Liver (tissue), 9 donors: ENCODE measurements around the gene STK4. TPM values are rescaled to one million over a fixed set of nuclear protein-coding genes. Genes with fewer than 3 reads are reported as not detected.

Source experiments
- DNase-seq: peaks from one replicate; pipeline ENCODE4 v3.0.0-alpha.2; 2017; ENCODE audit warnings: low spot score
- H3K27ac ChIP-seq, 2 donors: one replicate each; pipeline ENCODE4 v1.7.0; 2013; ENCODE audit warnings: inconsistent platforms in 2 of 2, low read length in 2 of 2, control low read depth in 1 of 2, low read depth in 1 of 2, mild to moderate bottlenecking in 1 of 2
- H3K27me3 ChIP-seq, 4 donors: one replicate each; pipeline versions ENCODE4 v1.6.1 to v1.7.0; 2013; ENCODE audit warnings: low read length in 3 of 4, inconsistent platforms in 1 of 4, mild to moderate bottlenecking in 1 of 4, moderate library complexity in 1 of 4; ENCODE audit not compliant: control insufficient read depth in 4 of 4, insufficient read depth in 4 of 4
- H3K36me3 ChIP-seq, 4 donors: one replicate each; pipeline versions ENCODE4 v1.6.1 to v1.7.0; 2013; ENCODE audit warnings: low read length in 3 of 4, mild to moderate bottlenecking in 3 of 4, low read depth in 1 of 4, moderate library complexity in 1 of 4; ENCODE audit not compliant: control insufficient read depth in 4 of 4, insufficient read depth in 3 of 4
- H3K4me1 ChIP-seq, 4 donors: one replicate each; pipeline versions ENCODE4 v1.6.1 to v1.7.0; 2013; ENCODE audit warnings: low read length in 3 of 4, mild to moderate bottlenecking in 3 of 4, moderate library complexity in 1 of 4; ENCODE audit not compliant: control insufficient read depth in 4 of 4, insufficient read depth in 4 of 4
- H3K4me3 ChIP-seq, 3 donors: one replicate each; pipeline versions ENCODE4 v1.6.1 to v1.7.0; 2013; ENCODE audit warnings: low read length in 3 of 3, control low read depth in 1 of 3, low read depth in 1 of 3, mild to moderate bottlenecking in 1 of 3
- H3K9ac ChIP-seq, 2 donors: one replicate each; pipeline ENCODE4 v1.7.0; 2013; ENCODE audit warnings: low read length in 2 of 2, mild to moderate bottlenecking in 2 of 2, moderate library complexity in 2 of 2, control low read depth in 1 of 2, low read depth in 1 of 2
- H3K9me3 ChIP-seq, 4 donors: one replicate each; pipeline versions ENCODE4 v1.6.1 to v1.7.0; 2013; ENCODE audit warnings: low read length in 3 of 4; ENCODE audit not compliant: control insufficient read depth in 4 of 4
- ATF3 ChIP-seq: IDR thresholded peaks from 2 replicates; pipeline ENCODE4 v1.6.1; 2016; ENCODE audit warnings: antibody characterized with exemption
- CTCF ChIP-seq: fragments of 150-350 bp; IDR thresholded peaks from 2 replicates; pipeline ENCODE4 v1.5.1; 2017; ENCODE audit warnings: improper control_type of control experiment, low read depth, low read length; ENCODE audit not compliant: missing input control
- EGR1 ChIP-seq, 2 donors: IDR thresholded peaks; 2 replicates each; pipeline ENCODE4 v1.6.1; 2016 to 2018; ENCODE audit warnings: antibody characterized with exemption in 2 of 2, low read depth in 2 of 2
- FOXA2 ChIP-seq: IDR thresholded peaks from 2 replicates; pipeline ENCODE4 v1.6.1; 2016; ENCODE audit warnings: antibody characterized with exemption
- GABPA ChIP-seq, 2 donors: IDR thresholded peaks in 1 of 2; conservative IDR thresholded peaks in 1 of 2; 2 replicates each; pipeline ENCODE4 v1.6.1; 2016; ENCODE audit warnings: antibody characterized with exemption in 2 of 2, mild to moderate bottlenecking in 1 of 2, moderate library complexity in 1 of 2
- HNF4A ChIP-seq, 2 donors: conservative IDR thresholded peaks; 2 replicates each; pipeline ENCODE4 v1.6.1; 2016; ENCODE audit warnings: antibody characterized with exemption in 2 of 2, mild to moderate bottlenecking in 2 of 2
- JUND ChIP-seq, 2 donors: IDR thresholded peaks; 2 replicates each; pipeline ENCODE4 v1.6.1; 2016; ENCODE audit warnings: antibody characterized with exemption in 2 of 2
- MAX ChIP-seq: IDR thresholded peaks from 2 replicates; pipeline ENCODE4 v1.6.1; 2016; ENCODE audit warnings: antibody characterized with exemption
- NR2F2 ChIP-seq: IDR thresholded peaks from 2 replicates; pipeline ENCODE4 v1.6.1; 2016; ENCODE audit warnings: antibody characterized with exemption
- RAD21 ChIP-seq, 2 donors: IDR thresholded peaks; 2 replicates each; pipeline ENCODE4 v1.6.1; 2016; ENCODE audit warnings: antibody characterized with exemption in 2 of 2, mild to moderate bottlenecking in 2 of 2
- REST ChIP-seq: IDR thresholded peaks from 2 replicates; pipeline ENCODE4 v1.6.1; 2016; ENCODE audit warnings: antibody characterized with exemption, mild to moderate bottlenecking
- RXRA ChIP-seq, 2 donors: IDR thresholded peaks; 2 replicates each; pipeline ENCODE4 v1.6.1; 2017 to 2018; ENCODE audit warnings: antibody characterized with exemption in 2 of 2, mild to moderate bottlenecking in 1 of 2
- SP1 ChIP-seq: IDR thresholded peaks from 2 replicates; pipeline ENCODE4 v1.6.1; 2018; ENCODE audit warnings: antibody characterized with exemption, mild to moderate bottlenecking
- TAF1 ChIP-seq: conservative IDR thresholded peaks from 2 replicates; pipeline ENCODE4 v1.6.1; 2016; ENCODE audit warnings: antibody characterized with exemption, mild to moderate bottlenecking
- YY1 ChIP-seq: IDR thresholded peaks from 2 replicates; pipeline ENCODE4 v1.6.1; 2016; ENCODE audit warnings: antibody characterized with exemption, mild to moderate bottlenecking
- ZBTB33 ChIP-seq: IDR thresholded peaks from 2 replicates; pipeline ENCODE4 v1.6.1; 2016; ENCODE audit warnings: antibody characterized with exemption
- WGBS: extraction: QIAGEN DNeasy Blood & Tissue Kit; methylation state at CpG from one replicate; pipeline ENCODE4 v1.1.7; 2013; 5-methylcytosine and 5-hydroxymethylcytosine counted together
- polyA plus RNA-seq, 2 donors: library from polyadenylated mRNA; stranded (reverse) in 1 of 2; unstranded in 1 of 2; fragments of 200-250 nt in 1 of 2; fragments of >200 nt in 1 of 2; fragmentation: Nextera tagmentation in 1 of 2; extraction: Ambion mirVana in 1 of 2; gene quantifications; one replicate each; pipeline versions ENCODE4 v1.2.1 to v1.2.3, GENCODE V29; 2013 to 2015
- total RNA-seq, 2 donors: library from RNA; depleted of rRNA; stranded (reverse); fragments of >200 nt; gene quantifications; one replicate each; pipeline ENCODE4 v1.2.3, GENCODE V29; 2014
- donor health status: healthy.
- donor health status: healthy.
- donor health status: healthy.
- donor health status: healthy.
- donor health status: healthy.

The STK4 gene
- total and polyA plus RNA-seq, 4 donors = 3.7 to 20.8 (median 13.9) TPM

- Histone ChIP-seq H3K4me3 (no peak overlapping the region), H3K27me3 (no peaks in the 10 kb centered on the region), H3K27ac (no peak overlapping the region), H3K4me1 (no peaks in the 10 kb centered on the region), H3K36me3 (peaks cover 0 to 3% (median under 1%) of the 10 kb centered on the region in 4 donors), H3K9me3 (no peaks in the 10 kb centered on the region), H3K9ac (no peak overlapping the region)
- 77% methylated on average over 3 of the region's 3 CpGs for WGBS
- no peak for DNase-seq
- no peak for TF ChIP-seq GABPA (IDR thresholded peaks at IDR 0.05 in 1 of 2, conservative IDR thresholded peaks at IDR 0.05 in 1 of 2)
- TF ChIP-seq YY1 = no peak
- TF ChIP-seq ATF3 = no peak
- TF ChIP-seq NR2F2 = no peak
- TF ChIP-seq CTCF = no peak
- TF ChIP-seq EGR1 (IDR thresholded peaks at IDR 0.05; ENCODE audit: low read depth in 2 of 2) = no peak
- no peak for TF ChIP-seq JUND (IDR thresholded peaks at IDR 0.05)
- no peak for TF ChIP-seq MAX
- TF ChIP-seq ZBTB33 = no peak
- no peak for TF ChIP-seq REST
- TF ChIP-seq RAD21 (IDR thresholded peaks at IDR 0.05) = no peak
- no peak for TF ChIP-seq RXRA (IDR thresholded peaks at IDR 0.05)
- TF ChIP-seq TAF1 = no peak
- no peak for TF ChIP-seq SP1
- no peak for TF ChIP-seq HNF4A (conservative IDR thresholded peaks at IDR 0.05)
- TF ChIP-seq FOXA2 = no peak
Observed at GRCh38 chr20:45049438-45049837, 83.1 kb downstream of the STK4 start.
